NCI-H2107 treated with DMSO at 0.1 percent for 48 hours (cell line): ENCODE results near the gene KRT5.
"Not testable (repeated sequence)": the region's sequence is repeated elsewhere in the genome, so short reads cannot be mapped to it uniquely, and the experiment has no call there.

Experiments
- DNase-seq: peaks from one replicate; lab custom pipeline; 2025; ENCODE audit not compliant: unreplicated experiment; lab: John Stamatoyannopoulos, UW

Gene KRT5

GRCh38 chr12:52521568-52522266 lies 1.5 kb upstream of the KRT5 start:
- DNase-seq, result no peak

- no peak for DNase-seq
Observed at GRCh38 chr12:52521175-52521567, 977 bp upstream of the KRT5 start.

- no peak for DNase-seq
Observed at GRCh38 chr12:52519387-52519703, 849 bp downstream of the KRT5 start.

- DNase-seq, result no peak
Observed at GRCh38 chr12:52518574-52519386, 1.4 kb downstream of the KRT5 start.

- no peak for DNase-seq
Observed at GRCh38 chr12:52517888-52518287, 2.3 kb downstream of the KRT5 start.

GRCh38 chr12:52517005-52517835 lies 3.0 kb downstream of the KRT5 start:
- DNase-seq, result no peak

GRCh38 chr12:52515927-52516831 lies 4.0 kb downstream of the KRT5 start:
- no peak for DNase-seq

GRCh38 chr12:52515319-52515646 lies 4.9 kb downstream of the KRT5 start:
- DNase-seq, result no peak

GRCh38 chr12:52514471-52515318 lies 5.5 kb downstream of the KRT5 start:
- no peak for DNase-seq

GRCh38 chr12:52513736-52514135 lies 6.5 kb downstream of the KRT5 start:
- no peak for DNase-seq

- no peak for DNase-seq
Observed at GRCh38 chr12:52508211-52508610, 12.0 kb downstream of the KRT5 start.

- peak; percentile 52 for DNase-seq
Observed at GRCh38 chr12:52506858-52507715, 13.1 kb downstream of the KRT5 start.

GRCh38 chr12:52502877-52503276 lies 17.3 kb downstream of the KRT5 start:
- DNase-seq, result no peak

- DNase-seq, result no peak
Observed at GRCh38 chr12:52501490-52501889, 18.7 kb downstream of the KRT5 start.

- DNase-seq, result not testable (repeated sequence)
Observed at GRCh38 chr12:52500574-52500973, 19.6 kb downstream of the KRT5 start.

GRCh38 chr12:52499806-52500560 lies 20.2 kb downstream of the KRT5 start:
- DNase-seq, result no peak

- no peak for DNase-seq
Observed at GRCh38 chr12:52498946-52499345, 21.2 kb downstream of the KRT5 start.

- no peak for DNase-seq
Observed at GRCh38 chr12:52497975-52498374, 22.2 kb downstream of the KRT5 start.
